ENCODE results near the gene RGS1.
"Not testable (repeated sequence)": the region's sequence is repeated elsewhere in the genome, so short reads cannot be mapped to it uniquely, and the experiment has no call there.

RGS1 gene, protein sequence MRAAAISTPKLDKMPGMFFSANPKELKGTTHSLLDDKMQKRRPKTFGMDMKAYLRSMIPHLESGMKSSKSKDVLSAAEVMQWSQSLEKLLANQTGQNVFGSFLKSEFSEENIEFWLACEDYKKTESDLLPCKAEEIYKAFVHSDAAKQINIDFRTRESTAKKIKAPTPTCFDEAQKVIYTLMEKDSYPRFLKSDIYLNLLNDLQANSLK

DNA sequence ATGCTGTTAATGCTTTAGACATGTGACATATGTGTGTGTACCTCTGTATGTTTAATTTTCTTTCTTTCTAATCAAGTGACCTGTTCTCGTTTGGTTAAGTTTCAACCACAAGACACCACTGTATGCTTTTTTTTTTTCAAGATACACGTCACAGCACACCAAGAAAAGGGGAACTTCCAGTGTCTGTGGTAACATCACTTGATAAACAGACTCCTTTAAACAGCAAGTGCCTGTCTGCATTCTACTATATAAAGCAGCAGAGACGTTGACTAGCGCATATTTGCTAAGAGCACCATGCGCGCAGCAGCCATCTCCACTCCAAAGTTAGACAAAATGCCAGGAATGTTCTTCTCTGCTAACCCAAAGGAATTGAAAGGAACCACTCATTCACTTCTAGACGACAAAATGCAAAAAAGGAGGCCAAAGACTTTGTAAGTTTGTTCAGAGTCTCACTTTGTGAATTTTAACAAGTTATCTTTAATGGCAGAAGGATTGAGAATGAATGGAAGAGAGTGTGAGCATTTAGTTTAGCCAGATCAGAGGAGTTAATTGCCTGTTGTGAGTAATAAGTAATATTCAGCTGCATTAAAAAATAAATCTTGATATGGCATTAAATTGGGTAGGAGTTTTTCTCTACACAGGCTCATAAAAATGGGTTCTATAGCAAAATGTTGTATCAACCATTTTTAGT is at the start of gene RGS1:
Gene RGS1 (plus strand): TSS at position 275 of the 691 bp plus-strand sequence. CDS start 20 bp downstream, at position 295.
- peaks cover 5% of the 10 kb centered on the region for H3K9me3 Mint-ChIP-seq
- DNase-seq, result peak; percentile 68
- peaks cover 30% of the 10 kb centered on the region for H3K36me3 Mint-ChIP-seq
- H3K27me3 Mint-ChIP-seq, result no peaks in the 10 kb centered on the region
- H3K27ac Mint-ChIP-seq, result peak within 1 kb of the TSS; percentile 92
- CTCF ChIA-PET, result no interaction called here
- H3K4me3 Mint-ChIP-seq, result peak within 1 kb of the TSS; percentile 79
- peaks cover 88% of the 10 kb centered on the region for H3K4me1 Mint-ChIP-seq

DNA sequence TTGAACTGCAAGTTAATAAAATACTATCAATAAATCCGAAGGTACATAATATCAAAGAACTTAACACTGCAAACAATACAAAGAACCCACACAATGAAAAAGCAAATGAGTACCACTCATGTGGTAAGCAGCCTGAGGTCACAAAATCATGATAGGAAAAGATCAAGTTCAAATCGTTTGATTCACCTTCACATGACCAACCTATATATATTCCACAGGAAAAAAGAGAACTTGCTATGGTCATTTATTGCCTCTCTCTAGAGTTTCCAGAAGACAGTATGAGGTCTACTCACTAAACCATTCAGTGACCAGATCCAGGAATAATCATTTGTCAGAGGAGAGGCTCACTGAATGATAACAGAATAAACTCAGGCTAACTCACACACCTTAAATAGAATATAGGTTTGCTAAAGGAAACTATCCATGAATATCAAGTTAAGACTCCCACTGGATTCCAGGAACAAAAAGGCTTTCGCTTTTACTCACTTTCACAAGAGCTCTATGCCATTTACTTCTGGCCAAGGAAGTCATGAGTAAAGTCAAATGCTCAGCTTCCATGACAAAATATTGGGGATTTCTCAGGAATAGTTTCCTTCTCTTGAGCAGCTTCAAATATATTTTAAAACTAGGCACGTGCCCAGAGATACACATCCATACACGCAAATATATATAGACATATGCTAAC is 48.3 kb upstream of the RGS1 start:
- peaks cover 6% of the 10 kb centered on the region for H3K27me3 Mint-ChIP-seq
- CTCF ChIA-PET, result no interaction called here
- no peak overlapping the region for H3K27ac Mint-ChIP-seq
- H3K9me3 Mint-ChIP-seq, result peaks cover 4% of the 10 kb centered on the region
- no peak overlapping the region for H3K4me3 Mint-ChIP-seq
- DNase-seq, result no peak
- H3K4me1 Mint-ChIP-seq, result peaks cover 30% of the 10 kb centered on the region
- no peaks in the 10 kb centered on the region for H3K36me3 Mint-ChIP-seq

DNA sequence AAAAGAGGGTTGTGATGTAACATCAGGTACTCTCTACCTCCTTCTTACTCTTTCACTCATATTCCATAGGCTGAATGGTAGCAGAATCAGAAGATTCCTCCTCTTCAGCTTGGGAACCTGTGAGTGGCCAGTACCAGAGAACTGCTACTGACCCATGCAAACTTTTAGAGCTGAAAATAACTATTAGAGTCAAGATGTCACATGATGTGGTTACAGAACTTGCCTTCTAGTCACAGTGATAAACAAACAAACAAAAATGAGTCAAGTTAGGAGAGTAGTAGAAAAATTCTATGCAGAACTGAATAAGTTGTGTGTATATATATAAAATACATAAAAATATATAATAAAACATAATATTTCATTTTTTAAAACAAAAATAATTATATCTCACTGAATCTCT is 47.6 kb upstream of the RGS1 start:
- H3K27me3 Mint-ChIP-seq, result peaks cover 6% of the 10 kb centered on the region
- no peak overlapping the region for H3K27ac Mint-ChIP-seq
- H3K36me3 Mint-ChIP-seq, result peaks cover 2% of the 10 kb centered on the region
- DNase-seq, result no peak
- H3K4me3 Mint-ChIP-seq, result no peak overlapping the region
- CTCF ChIA-PET, result no interaction called here
- H3K9me3 Mint-ChIP-seq, result peaks cover 7% of the 10 kb centered on the region
- H3K4me1 Mint-ChIP-seq, result peaks cover 30% of the 10 kb centered on the region

DNA sequence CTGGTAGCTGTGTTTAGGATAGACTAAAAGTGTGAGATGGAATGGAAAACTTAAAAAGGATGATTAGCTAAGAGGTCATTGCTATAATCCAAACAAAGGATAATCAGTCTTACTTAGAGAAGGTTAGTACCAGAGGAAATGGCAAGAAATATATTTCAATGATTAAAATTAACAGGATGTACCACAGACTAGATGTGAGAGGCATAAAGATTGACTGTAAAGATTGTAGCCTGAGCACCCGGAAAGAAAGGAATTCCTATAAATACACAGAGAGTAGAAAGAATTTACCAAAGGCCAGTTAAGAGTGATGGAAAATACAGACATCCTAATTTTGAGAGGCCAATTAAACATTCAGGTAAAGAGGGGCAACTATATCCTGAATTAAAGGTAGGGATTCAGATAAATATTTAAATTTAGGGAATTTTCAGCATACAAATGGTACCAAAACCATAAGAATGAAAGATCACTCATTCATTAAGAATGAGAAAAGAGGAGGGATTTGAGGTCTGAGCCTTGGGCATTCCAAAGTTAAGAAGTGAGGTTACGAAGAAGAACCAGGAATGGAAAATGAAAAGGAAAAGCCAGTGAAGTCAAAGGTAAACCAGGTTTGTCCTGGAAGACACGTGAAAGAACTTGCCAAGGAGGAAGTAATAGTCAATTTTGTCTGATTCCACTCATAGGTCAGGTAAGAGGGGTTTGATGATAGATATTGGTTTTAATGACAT is 46.4 kb upstream of the RGS1 start:
- peaks cover 30% of the 10 kb centered on the region for H3K4me1 Mint-ChIP-seq
- H3K27me3 Mint-ChIP-seq, result peaks cover 6% of the 10 kb centered on the region
- H3K27ac Mint-ChIP-seq, result no peak overlapping the region
- H3K36me3 Mint-ChIP-seq, result peaks cover 6% of the 10 kb centered on the region
- no peak overlapping the region for H3K4me3 Mint-ChIP-seq
- CTCF ChIA-PET, result no interaction called here
- DNase-seq, result no peak
- H3K9me3 Mint-ChIP-seq, result peaks cover 7% of the 10 kb centered on the region

DNA sequence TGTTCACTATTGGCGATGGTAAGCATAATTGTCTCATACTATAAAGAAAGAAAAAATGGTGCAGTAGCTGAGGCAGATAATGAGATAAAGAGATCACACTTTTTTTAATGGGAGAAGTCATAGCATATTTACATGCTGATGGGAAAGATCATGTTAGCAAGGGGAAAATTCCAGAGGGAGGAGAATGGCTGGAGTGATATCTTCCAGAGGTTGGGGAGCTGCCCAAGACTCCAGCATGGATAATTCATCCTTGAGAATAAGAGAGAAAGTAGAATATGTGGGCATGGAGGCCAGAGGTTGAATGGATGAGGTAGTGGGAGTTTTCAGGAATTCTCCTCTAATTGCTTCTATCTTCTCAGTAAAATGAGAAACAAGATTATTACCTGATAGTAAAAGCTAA is 45.8 kb upstream of the RGS1 start:
- CTCF ChIA-PET, result no interaction called here
- no peak for DNase-seq
- Mint-ChIP-seq H3K4me1 (peaks cover 30% of the 10 kb centered on the region), H3K27me3 (peaks cover 6% of the 10 kb centered on the region), H3K9me3 (peaks cover 7% of the 10 kb centered on the region), H3K36me3 (peaks cover 6% of the 10 kb centered on the region), H3K4me3 (no peak overlapping the region), H3K27ac (no peak overlapping the region)

DNA sequence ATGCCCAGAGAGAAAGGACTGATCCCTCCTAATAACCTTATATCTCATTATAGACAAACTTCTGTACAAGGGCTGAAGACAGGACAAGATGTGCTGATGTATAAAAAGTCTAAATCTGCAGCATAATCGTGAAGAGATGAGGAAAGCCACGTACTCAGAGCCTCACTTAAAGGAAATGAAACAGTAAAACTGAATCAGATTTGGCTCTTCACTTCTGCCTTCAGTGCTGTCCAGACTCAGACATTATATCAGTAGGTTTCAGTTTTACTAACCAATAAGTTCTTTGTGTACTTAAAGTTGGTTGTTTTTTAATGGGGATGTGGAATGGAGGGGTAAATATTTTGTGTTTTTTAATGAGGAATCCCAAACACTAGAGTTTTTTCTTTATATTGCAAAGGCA is 45.3 kb upstream of the RGS1 start:
- DNase-seq, result no peak
- Mint-ChIP-seq H3K4me3 (no peak overlapping the region), H3K36me3 (peaks cover 6% of the 10 kb centered on the region), H3K9me3 (peaks cover 7% of the 10 kb centered on the region), H3K27ac (no peak overlapping the region), H3K27me3 (peaks cover 5% of the 10 kb centered on the region), H3K4me1 (peaks cover 30% of the 10 kb centered on the region)
- CTCF ChIA-PET, result no interaction called here

DNA sequence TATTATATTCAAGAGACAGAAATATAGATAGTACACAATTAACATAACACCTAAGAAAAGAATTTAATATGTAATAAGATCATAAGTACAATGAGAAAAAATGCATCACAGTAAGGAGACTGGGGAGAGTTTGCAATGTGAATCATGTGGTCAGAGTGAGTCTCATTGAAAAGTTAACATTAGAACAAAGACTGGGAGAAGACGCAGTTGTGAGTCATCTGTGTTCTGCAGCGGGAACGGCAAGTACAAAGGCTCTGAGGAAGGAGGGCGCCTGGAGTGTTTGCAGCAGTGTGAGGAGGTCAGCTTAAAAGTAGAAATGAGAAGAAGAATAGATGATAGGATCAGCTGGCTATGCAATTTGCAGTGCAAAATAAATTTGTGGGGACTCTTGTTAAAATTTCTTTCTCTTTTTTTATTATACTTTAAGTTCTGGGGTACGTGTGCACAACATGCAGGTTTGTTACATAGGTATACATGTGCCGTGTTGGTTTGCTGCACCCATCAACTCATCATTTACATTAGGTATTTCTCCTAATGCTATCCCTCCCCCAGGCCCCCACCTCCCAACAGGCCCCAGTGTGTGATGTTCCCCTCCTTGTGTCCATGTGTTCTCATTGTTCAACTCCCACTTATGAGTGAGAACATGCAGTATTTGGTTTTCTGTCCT is 44.4 kb upstream of the RGS1 start:
- CTCF ChIA-PET, H3K9me3 Mint-ChIP-seq, H3K27ac Mint-ChIP-seq, H3K27me3 Mint-ChIP-seq, H3K36me3 Mint-ChIP-seq, H3K4me3 Mint-ChIP-seq: not testable (repeated sequence)
- H3K4me1 Mint-ChIP-seq, result peaks cover 30% of the 10 kb centered on the region
- DNase-seq, result peak; percentile 50

DNA sequence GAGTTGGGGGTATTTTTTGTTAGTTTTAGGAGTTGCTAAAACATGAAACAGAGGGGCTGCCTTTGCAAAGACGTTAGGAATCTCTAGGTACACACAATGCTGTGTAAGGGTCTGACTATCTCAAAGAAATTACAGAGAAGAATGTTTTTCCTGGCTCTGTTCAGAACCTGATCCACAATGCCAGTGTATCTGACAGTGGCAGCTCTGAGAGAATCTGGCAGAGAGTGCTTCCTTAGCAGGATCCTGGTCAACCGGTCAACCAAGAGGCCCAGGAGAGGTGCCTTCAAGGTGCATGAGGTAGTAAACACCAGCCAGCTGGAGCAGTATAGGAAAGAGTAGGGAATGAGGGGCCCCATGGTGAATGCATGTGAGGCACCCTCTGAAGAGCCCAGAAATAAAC is 40.9 kb upstream of the RGS1 start:
- Mint-ChIP-seq H3K4me1 (peaks cover 52% of the 10 kb centered on the region), H3K27me3 (no peaks in the 10 kb centered on the region)
- CTCF ChIA-PET, result no interaction called here

DNA sequence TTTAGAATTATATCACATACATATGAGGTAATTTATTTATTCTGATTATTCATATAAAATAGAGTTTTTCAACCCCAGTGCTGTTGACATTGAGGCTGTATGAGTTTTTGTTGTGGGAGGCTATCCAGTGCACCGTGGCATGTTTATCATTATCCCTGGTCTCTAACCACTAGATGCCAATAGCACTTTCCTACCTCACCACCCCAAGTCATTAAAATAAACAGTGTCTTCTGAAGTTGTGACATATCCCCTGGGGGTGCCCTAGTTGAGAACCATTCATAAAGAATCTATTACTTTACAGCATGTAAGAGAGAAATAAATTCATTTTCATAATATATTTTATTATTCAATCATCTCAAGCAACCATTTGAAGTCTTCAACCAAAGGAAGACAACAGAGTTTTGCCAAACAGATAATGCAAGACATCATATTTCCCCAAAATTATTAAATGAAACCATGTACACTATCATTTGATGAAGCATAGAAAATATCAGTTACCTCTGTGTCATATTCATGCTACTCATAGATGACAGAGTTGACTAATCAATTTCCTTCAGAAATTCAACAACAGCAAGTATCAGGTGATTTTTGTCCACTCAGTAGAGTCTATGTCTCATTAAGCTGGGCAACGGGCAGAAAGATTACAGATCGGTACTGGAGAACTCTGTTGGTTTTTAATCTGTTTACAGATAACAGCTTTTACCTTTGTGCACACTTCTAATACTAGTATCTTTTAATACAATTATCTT is 39.5 kb upstream of the RGS1 start:
- DNase-seq, result no peak
- H3K4me3 Mint-ChIP-seq, result no peak overlapping the region
- H3K36me3 Mint-ChIP-seq, result peaks cover 15% of the 10 kb centered on the region
- no peaks in the 10 kb centered on the region for H3K27me3 Mint-ChIP-seq
- H3K27ac Mint-ChIP-seq, result no peak overlapping the region
- H3K9me3 Mint-ChIP-seq, result peaks cover 13% of the 10 kb centered on the region
- CTCF ChIA-PET, result no interaction called here
- peaks cover 52% of the 10 kb centered on the region for H3K4me1 Mint-ChIP-seq

More for the DNA sequence above, 40.9 kb upstream of the RGS1 start:
- Mint-ChIP-seq H3K9me3 (peaks cover 14% of the 10 kb centered on the region), H3K36me3 (peaks cover 15% of the 10 kb centered on the region), H3K4me3 (no peak overlapping the region), H3K27ac (no peak overlapping the region)
- DNase-seq, result no peak

DNA sequence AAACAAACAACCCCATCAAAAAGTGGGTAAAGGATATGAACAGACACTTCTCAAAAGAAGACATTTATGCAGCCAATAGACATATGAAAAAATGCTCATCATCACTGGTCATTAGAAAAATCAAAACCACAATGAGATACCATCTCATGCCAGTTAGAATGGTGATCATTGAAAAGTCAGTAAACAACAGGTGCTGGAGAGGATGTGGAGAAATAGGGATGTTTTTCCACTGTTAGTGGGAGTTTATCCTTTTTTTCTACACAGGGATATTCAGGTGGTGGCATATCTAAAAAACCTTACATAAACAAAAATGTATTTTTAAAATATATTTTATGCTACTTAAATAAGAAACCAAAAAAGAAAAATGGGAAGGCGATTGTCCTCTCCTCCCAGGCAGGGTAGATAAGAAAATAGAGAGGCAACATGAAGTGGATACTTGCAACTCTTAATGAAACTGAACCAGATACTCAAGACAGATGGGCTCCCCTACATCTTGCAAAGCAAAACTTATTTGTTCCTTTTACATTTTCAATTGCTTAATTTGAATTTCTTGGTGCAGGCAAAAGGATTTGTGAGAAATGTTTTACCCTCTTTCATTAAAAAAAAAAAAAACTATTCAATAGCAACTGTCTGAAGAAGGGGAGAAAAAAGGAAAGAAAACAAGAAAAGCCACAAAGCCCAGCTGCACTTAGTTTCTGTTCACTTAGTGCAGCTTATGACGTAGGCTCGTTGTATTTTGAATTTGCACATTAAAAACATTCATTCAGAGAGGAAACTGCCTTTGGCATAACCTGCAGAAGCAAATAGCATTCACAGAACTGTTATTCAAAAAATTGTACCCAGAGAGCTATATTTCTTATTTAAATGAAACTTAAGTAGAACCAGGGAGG is 36.9 kb upstream of the RGS1 start:
- Mint-ChIP-seq H3K27ac (peak overlapping the region; percentile 96), H3K36me3 (peaks cover 9% of the 10 kb centered on the region), H3K9me3 (peaks cover 6% of the 10 kb centered on the region), H3K4me1 (peaks cover 58% of the 10 kb centered on the region), H3K4me3 (peak overlapping the region; percentile 49), H3K27me3 (no peaks in the 10 kb centered on the region)
- CTCF ChIA-PET, result interaction anchor here (0.7 to 2.3 kb wide), 6 partner anchors 20 to 72 kb away, joined by 3 to 5 read pairs (median 4); no protein-coding TSS in a partner anchor
- peak; percentile 47 for DNase-seq

DNA sequence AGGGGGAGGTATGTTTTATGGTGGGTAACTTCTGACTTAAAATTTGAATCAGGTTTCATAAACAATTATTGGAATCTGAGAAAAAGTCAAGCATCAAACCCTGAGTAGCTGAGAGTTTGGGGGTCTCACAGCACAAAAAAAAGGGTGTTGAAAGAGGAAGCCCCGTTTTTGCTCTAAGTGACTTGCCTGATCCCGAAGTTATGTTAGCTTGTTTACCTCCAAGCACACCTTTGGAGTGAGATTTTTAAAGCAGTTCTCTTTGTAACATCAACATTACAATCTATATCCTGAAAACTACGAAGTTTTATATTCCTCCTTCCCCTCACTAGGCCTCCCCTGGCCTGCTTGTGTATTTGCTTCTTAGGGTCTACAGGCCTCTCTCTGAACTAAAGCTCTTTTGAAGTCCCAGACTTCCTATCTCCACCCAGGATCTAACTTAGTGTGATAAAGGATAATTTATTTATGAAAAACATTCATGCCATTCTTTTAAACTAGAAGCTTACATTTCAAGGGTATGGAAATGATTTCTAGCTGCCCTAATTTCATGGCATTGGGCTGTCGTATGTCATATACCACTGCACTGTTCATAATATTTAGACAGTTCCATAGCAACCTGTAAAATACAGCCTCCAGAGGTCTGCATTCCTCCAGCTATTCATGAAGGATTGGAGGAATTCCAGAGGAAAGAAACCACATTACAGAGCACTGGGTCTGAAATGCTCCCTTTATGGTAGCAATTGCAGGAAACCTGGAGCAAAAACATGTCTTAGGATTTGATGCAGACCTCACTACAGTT is 36.1 kb upstream of the RGS1 start:
- peaks cover 6% of the 10 kb centered on the region for H3K9me3 Mint-ChIP-seq
- no peaks in the 10 kb centered on the region for H3K27me3 Mint-ChIP-seq
- CTCF ChIA-PET, result interaction anchor here (0.7 to 2.3 kb wide), 8 partner anchors 11 to 71 kb away, joined by 3 to 5 read pairs (median 4); no protein-coding TSS in a partner anchor
- peaks cover 62% of the 10 kb centered on the region for H3K4me1 Mint-ChIP-seq
- peak overlapping the region; percentile 96 for H3K27ac Mint-ChIP-seq
- DNase-seq, result no peak
- H3K36me3 Mint-ChIP-seq, result peaks cover 8% of the 10 kb centered on the region
- peak overlapping the region; percentile 49 for H3K4me3 Mint-ChIP-seq

DNA sequence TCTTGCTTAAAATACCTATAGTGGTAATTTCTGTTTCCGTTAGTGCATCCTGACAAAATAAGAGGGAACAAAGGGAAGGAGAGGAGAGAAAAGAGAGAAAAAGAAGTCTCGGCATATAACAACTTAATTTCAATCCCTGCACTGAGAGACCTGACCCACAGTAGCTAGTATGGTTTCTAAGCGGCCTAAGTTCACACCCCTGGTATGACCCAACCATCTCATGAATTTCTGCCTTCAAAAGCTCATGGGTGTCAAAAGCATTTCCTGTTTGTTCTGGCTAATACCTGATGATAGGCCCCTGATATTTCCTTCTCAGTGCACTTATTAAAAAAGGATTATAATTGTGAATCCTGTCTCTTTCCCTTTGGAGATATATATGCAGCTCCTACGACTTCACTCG is 32.1 kb upstream of the RGS1 start:
- CTCF ChIA-PET, result interaction anchor here (0.9 kb wide), 1 partner anchor 14 kb away, joined by 3 read pairs; no protein-coding TSS in a partner anchor

More for the DNA sequence above, 32.1 kb upstream of the RGS1 start:
- H3K27ac Mint-ChIP-seq, result no peak overlapping the region
- no peak overlapping the region for H3K4me3 Mint-ChIP-seq
- H3K27me3 Mint-ChIP-seq, result no peaks in the 10 kb centered on the region
- DNase-seq, result no peak
- H3K4me1 Mint-ChIP-seq, result peaks cover 62% of the 10 kb centered on the region
- no peaks in the 10 kb centered on the region for H3K9me3 Mint-ChIP-seq
- no peaks in the 10 kb centered on the region for H3K36me3 Mint-ChIP-seq
